Globus pallidus (tissue), 1 donor: ENCODE data around the gene PHEX.
A peak's percentile ranks its signal among the peaks of the same experiment; 100 is the strongest.

Experiments used
- DNase-seq: peaks from one replicate; pipeline ENCODE4 v3.0.0-alpha.2; 2015; ENCODE audit warnings: low spot score

PHEX gene

DNA sequence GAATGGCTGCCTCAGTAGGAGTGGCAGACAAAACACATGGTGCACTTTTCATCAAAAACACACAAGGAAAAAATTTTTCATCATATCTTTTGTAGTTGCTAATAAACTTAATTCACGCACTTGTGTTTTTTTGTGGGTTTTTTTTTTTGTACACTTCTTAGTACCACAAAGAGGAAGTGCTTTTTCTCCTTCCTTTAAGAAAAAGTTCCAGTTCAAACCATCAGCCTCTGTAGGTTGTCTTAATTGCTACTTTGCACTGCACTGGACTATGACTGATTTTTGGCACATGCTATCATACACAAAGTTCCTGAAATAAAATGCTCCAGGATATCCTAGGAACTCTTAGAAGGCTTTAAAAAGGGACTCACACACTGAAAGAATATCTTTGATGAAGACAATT is at the start of gene PHEX:
TSS of gene PHEX (plus strand) at position 242 of the 400 bp plus-strand sequence. CDS start 681 bp downstream, outside the sequence.
- DNase-seq: no peak

DNA sequence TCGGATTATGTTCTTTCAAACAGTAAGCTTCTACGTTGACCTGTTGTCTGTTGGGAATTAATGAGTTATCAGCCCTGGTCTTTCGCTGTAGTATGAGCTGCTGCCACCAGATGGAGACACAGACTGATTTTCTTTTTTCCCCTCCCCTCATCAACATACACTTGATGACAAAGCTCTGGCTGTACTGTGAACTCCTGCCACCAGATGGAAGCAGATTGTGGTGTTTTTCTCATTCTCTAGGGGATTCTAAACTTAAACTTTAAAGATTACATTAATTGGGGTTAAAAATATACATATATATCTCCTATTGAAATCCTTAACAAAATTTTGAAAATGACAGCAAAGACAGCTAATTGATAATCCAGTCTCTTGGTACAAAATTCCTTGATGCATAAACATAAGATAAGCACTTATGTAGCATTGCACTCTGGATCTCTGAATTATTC is 46.8 kb upstream of the PHEX start:
- DNase-seq: peak; percentile 64

DNA sequence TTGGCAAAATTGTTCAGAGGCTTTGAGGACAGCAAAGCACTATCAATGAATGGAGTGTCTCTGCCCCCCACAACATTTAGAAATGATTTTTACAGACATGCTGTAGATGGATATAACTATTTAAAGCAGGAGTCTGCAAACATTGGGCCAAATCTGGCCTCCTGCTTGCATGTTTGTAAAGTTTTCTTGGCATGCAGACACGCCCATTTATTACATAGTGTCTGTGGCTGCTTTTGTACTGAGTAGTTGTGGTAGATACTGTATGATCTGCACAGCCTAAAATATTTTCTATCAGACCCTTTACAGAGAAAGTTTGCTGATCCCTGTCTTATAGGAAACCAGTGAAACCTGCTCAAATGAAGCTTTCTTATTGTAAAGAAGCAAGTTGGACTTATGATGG is 45.5 kb upstream of the PHEX start:
- DNase-seq: no peak

DNA sequence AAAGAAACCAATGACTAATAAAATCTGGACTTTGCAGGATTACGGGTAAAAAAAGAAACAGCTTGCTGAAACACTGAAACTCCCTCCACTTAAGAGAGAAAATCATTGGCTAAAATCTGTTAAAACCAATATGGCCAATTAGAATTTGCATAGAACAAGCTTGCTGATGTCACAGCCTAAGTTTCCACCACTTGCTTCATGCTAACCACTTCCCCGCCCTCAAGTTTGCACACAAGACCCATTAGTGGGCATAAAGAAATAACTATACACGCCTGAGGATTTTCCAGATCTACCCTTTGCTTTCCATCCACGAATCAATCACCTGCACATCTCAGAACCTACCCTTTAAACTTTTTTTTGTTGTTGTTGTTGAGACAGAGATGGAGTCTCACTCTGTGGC is 42.7 kb upstream of the PHEX start:
- DNase-seq: no peak

DNA sequence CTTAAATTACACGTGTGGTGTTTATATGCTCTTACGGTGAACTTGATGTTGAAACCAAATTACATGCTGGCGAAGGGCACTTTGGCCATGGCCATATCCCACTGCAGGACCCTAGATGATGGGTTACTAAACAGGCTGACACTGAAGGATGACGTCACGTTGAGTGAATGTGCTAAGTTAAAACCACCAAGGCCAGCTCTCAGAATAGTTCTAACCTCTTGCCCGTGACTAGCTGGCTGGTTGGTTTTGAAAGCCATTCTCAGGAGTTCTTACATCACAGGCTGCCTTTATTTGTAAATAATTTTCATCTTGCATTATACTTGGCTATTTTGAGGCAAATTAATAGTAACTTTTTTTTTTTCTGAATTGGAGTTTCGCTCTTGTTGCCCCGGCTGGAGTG is 41.3 kb upstream of the PHEX start:
- no peak for DNase-seq

DNA sequence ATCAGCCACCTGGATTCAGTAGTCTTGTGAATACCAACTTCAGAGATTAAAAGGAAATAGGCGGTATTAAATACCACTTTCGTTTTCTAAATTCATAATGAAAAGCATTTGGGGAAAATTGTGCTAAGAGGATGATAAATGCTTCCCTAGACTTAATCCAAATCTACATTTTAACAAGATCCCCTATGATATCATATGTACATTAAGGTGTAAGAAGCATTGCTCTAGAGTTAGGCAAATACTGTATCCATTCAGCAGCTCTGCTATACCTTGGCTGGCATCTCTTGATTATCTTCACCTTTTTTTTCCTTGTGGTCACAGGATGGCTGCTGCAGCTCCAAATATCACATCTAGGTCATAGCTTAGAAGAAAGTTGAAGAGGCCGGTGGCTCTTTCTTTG is 40.6 kb upstream of the PHEX start:
- no peak for DNase-seq

DNA sequence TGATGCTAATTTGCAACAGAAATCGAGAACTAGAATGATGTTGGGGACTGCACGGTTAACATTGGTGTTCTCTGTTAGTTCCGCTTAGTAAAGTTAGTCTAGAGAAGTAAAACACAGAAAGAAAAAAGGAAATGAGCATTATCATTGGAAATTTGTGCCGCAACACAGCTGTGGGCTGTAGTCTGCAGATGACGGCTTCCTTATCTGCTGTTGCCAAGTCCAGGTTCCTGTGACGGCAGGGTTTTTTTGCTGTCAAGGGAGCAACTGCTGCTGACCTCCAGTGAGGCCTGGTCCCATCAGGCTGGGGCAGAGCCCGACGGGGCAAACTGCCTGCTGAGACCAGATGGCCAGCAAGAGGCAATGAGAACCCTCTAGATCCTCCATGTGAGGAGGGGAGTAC is 38.9 kb upstream of the PHEX start:
- peak; percentile 38 for DNase-seq

DNA sequence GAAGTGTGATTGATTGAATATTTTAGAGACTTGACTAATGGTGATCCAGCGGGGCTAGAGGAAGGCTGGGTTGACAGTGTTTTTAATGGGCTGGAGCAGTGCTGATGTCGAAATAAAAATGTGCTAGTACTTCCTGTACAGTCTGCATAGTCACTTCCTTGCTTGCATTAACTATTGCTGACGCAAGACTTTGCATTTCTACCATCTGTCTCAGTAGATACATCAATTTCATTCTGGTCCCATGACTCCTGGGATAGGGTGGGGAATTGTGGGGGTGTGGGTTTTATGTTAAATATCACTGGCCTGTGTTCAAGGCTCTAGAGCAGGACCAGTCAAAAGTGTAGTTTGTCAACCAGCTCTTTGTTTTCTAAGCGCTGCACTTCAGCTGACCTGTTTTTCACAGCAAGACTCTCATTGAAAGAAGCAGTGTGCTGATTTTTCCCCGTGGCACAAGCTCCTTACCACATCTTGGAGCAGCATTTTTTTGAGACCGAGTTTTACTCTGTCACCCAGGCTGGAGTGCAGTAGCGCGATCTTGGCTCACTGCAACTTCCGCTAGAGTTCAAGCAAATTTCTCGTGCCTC is 35.2 kb upstream of the PHEX start:
- DNase-seq: peak; percentile 23

DNA sequence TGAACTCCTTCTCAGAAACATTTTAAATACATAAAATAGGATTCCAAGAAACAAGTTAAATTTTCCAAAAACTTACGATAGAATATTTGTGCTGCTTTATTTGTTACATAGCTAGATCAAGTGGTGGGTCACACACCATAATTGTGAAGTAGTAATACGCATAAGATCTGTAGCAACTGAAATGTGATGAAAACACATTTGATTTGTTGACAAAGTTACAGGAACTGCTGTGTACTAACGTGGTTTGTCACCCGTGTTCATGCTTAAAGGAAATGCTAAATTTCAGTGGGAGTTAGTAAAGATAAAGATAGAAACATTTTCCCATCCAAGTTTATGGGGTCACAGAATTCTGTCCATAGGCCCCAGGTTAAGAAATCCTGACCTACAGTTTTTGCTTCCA is 34.1 kb upstream of the PHEX start:
- DNase-seq: no peak

DNA sequence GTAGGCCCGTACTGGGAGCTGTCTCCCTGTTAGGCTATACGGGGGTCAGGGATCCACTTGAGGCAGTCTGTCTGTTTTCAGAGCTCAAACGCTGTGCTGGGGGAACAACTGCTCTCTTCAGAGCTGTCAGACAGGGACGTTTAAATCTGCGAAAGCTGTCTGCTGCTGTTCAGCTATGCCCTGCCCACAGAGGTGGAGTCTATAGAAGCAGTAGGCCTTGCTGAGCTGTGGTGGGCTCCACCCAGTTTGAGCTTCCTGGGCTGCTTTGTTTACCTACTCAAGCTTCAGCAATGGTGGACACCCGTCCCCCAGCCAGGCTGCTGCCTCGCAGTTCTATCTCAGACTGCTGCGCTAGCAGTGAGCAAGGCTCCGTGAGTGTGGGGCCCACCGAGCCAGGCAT is 27.3 kb upstream of the PHEX start:
- no peak for DNase-seq

DNA sequence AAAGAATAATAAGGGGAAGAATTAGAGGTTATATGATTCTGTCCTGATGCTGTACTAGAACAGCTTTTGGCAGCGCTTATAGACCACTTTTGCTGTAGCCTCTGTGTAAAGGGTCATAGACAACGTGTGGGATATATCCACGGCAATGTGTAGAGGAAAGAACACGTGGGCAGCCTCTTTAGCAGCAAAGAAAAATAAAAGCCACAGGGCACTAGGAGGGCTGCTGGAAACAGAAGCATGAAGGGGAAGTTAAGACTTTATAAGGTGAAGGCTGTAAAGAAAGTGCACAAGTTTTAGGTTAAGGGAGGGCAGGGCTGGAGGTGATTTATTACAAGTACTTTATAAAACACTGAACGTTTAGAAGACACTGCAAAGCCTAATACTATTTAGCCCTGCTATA is 20.1 kb upstream of the PHEX start:
- no peak for DNase-seq

DNA sequence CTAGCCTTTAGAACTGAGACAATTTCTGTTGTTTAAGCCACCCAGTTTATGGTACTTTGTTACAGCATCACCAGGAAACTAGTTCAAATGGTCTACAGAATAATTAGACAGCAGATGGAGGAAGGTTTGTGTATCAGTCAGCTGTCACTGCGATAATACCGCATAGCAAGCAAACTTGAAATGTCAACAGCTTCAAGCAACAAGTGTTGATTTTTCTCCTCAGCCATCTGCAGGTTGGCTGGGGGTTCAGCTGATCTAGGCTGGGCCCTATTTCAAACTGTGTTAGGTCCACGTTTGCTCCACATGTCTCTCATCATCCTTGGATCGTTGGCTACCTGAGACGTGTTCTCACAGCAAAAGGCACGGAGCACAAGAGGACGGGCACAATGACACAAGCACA is 19.2 kb upstream of the PHEX start:
- no peak for DNase-seq

DNA sequence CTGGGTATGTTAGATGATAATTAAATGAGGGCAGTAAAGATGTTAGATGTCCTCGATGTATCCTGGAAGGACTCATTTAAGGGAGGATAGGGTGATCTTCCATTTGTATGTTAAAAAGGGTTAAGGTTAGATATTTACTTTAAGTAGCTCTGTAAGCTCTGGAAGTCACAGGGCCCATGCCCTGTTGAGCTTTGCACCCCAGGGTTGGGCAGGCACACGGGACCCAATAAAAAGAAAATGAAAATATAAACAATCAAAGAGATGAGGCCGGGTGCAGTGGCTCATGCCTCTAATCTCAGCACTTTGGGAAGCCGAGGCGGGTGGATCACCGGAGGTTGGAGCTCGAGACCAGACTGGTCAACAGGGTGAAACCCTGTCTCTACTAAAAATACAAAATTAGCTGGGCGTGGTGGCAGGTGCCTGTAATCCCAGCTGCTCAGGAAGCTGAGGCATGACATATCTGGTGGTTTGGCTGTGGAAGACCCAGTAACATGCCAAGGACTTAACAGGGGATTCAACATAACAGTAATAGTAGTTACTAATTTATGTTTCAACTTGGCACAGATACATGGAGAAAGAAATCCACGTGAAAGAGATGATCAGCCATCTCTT is 16.9 kb upstream of the PHEX start:
- no peak for DNase-seq

DNA sequence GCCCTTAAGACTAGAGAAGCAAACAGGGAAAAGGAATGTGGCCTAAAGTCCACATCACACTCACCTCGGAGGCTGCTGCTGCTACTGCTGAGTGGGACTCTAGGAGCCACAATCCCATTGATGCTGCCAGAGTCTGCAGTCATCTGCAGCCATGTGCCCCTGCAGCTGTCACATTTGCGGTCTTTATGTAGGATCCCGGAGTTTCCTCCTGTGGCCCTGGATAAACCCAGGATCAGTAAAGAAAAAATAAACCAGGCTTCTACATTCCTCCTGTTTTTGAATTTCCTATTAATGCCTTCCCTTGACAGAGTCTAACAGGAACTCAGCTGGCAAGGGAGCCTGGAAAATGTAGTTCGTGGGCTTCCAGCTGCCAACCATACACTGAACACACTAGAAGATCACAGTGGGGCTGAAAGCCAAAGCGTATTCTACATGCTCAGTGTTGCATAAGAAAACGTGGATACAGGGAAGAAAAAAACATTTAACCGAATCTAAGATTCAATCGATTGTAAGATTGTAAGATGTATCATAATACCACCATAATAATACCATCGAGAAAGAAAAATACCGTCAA is 10.3 kb upstream of the PHEX start:
- DNase-seq: no peak

DNA sequence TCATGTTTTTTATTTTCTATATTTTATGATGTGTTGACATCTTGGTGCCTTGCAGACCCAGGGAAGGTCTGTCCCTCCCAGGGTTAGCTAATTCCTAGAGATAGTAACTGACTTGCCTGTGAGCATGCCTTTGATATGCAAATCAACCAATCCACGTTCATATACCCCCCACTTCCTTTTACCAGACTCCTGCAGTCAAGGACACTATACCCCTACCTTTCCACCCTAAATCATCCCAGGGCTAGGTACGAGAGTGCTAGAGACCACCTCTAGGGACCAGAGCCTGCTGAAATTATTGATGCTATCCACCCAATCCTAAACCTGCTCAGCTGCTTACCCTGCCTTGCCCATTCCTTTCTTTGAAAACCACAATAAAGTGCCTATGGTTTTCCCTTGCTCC is 7.5 kb upstream of the PHEX start:
- DNase-seq: no peak

DNA sequence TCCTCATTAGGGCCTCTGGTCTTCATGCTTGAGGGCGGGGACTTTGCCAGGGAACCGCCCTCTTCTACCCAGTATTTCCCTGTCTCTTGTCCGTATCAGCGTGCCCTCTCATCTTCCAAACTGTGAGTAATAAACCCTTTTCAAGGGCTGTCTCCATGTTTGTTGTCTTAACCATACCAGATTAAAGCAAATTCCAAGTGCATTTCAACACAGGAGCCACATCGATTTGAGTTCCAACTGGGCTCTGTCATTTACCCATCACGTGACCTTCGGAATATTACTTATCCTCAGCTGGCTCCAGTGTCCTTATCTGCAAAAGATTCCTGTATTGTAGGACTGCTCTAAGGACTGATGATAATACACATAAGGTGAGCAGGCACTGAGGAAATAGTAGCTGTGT is 6.4 kb upstream of the PHEX start:
- no peak for DNase-seq

DNA sequence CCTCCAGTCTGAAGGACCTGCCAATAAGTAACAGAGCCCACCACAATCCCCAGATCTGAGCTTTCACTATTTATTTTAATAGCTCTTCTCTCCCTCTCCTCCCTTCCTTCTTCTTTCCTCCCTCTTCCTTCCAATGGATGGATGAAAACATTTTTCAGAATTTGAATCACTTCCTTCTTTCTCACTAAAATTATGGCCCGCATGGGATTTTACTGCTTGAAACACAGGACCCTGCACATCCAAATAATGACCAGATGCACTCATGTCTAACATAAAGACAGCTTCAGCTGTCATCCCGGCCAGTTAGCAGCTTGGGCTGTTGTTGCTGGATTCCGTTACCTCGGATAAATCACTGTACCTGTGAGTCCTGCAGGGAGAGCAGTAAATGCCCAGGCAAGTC is 5.4 kb upstream of the PHEX start:
- DNase-seq: no peak

DNA sequence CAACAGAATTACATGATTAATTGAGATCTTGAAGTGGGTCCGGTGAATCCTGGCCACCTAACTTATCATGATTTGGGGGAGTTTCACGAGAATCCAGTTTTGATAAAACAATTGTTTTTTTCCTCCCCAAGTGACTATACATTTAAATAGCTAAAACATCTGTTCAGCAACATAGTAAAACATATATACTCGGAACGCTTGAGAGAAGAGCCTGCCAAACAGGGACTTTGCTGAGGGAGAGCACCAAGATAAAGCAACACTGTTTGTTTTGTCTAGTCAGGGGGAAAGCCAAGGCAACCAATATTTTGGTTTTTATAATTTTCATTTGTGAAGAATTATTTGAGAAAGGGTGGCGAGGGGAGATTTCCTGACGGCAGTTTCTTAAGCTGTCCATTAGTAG is 381 bp downstream of the PHEX start:
- DNase-seq: no peak

DNA sequence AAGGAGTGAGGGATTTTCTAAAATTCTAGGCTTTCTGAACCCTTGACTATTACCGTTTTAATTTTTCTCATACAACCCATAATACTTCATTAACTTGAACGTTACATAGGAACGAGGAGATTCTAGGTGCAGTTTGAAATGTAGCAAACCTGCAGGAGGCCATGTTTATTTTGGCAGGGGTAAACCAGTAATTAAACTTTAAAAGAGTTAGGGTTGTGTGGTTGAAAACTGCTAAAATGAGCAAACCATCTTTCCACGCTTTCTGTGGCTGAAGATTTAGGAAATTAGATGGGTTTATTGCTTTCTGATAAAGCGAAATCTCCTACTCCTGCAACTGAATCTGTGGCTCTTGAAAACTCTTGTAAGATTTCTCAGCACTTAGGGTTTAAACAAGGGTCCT is 1.7 kb downstream of the PHEX start:
- no peak for DNase-seq

DNA sequence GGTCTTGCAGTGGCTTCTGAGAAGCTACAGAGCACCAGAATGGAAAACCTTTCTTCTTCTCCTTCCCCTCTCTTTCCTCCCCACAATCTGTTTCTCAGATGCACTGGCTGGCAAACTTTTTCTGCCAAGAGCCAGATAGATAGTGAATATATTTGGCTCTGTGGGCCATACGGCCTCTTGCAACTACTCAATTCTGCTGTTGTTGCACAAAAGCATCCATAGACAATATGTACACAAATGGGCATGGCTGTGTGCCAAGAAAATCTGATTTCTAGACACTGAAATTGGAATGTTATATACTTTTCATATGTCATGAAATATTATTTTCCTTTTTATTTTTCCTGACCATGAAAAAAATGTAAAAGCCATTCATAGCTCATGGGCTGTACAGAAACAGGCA is 3.1 kb downstream of the PHEX start:
- no peak for DNase-seq

DNA sequence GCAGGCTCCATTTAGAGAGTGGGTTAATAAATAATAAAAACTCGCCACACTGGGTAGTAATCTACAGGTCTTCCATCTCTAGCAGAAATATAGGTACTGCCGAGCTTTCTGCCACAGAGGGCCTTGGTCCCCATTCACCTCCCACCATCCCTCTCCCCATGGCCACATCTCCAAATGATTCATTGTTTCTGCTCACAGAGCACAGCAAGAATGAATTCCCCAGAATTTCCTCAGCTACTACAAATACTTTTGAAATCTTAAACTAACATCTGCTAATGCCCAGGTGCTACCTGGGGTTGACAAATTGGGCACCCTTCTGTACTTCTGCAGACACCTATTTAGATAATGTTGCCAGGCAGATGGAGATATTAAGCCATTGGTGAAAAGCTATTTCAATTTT is 5.1 kb downstream of the PHEX start:
- DNase-seq: no peak

DNA sequence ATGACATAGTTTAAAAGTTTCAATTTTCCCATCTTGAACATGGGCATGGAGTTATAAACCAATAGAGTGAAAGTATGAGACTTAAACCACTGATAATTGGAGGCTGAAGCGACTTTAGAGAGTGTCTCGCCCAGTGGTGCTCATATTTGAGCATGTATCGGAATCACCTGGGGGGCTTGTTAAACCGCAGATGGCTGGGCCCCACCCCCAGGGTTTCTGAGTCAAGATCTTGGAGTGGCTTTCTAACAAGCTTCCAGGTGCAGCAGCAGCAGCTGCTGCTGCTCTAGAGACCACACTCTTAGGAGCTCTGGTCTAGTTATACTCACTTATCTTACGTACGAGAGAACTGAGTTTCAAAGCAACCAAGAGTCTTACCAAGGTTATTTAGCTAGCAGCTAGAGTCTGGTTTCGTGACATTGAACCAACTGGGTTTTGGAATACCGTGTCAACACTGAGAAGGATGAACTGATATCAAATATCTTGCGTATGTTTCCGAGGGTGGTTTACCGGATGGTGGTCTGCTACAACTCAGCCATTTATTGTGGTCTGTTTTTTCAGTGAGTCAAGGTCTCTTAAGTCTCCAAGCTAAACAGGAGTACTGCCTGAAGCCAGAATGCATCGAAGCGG is 5.9 kb downstream of the PHEX start:
- no peak for DNase-seq

DNA sequence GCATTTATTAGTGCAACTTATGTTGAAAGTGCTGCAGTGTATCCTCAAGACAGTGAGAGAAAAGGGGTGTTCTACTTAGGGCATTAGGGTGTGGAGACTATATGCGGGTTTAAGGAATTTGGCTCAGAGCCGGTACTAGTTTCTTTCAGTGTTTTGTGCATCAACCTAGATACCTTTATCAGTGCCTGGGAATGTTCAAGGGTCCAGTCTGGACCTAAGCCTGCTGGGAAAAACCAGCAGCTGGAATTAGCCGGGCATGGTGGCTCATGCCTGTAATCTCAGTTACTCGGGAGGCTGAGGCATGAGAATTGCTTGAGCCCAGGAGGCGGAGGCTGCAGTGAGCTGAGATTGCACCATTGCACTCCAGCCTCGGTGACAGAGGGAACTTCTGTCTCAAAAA is 7.4 kb downstream of the PHEX start:
- no peak for DNase-seq

DNA sequence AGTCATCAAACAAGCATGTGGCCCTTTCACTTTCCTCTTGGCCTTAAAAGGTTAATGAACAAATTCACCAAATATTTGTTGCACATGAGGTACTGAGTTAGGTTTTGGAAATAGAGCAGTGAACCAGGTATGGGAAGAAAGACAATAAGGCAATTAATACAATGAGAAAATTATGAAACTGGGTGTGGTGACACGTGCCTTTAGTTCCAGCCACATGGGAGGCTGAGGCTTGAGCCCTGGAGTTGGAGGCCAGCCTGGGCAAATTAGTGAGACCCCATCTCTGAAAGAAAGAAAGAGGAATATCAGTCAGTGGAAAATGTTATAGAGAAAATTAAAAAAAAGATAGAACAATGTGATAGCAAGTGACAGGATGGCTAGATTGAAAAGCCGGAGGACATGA is 8.1 kb downstream of the PHEX start:
- DNase-seq: no peak
